Stimulated activated CD8-positive, alpha-beta memory T cell treated with anti-CD3 and anti-CD28 coated beads, Interleukin-2, amount 100 ng/mL, for 1 hour (primary cell): Measurements from ENCODE around the gene TMEM198.

ENCODE experiments used
- DNase-seq, 2 donors: peaks; one replicate each; pipeline ENCODE4 v3.0.0-alpha.2; 2020; ENCODE audit warnings: low read depth in 2 of 2

Gene TMEM198

GRCh38 chr2:219544567-219544966 lies 739 bp downstream of the TMEM198 start:
- DNase-seq: no peak

- DNase-seq: no peak
Measured at GRCh38 chr2:219545295-219545942, 1.6 kb downstream of the TMEM198 start.

- no peak for DNase-seq
Measured at GRCh38 chr2:219545943-219546352, 2.1 kb downstream of the TMEM198 start.

GRCh38 chr2:219547621-219548020 lies 3.8 kb downstream of the TMEM198 start:
- DNase-seq: no peak

GRCh38 chr2:219548990-219549389 lies 5.2 kb downstream of the TMEM198 start:
- DNase-seq: no peak

GRCh38 chr2:219549619-219550018 lies 5.8 kb downstream of the TMEM198 start:
- DNase-seq: no peak

GRCh38 chr2:219551441-219552381 lies 7.9 kb downstream of the TMEM198 start:
- DNase-seq: no peak

DNA sequence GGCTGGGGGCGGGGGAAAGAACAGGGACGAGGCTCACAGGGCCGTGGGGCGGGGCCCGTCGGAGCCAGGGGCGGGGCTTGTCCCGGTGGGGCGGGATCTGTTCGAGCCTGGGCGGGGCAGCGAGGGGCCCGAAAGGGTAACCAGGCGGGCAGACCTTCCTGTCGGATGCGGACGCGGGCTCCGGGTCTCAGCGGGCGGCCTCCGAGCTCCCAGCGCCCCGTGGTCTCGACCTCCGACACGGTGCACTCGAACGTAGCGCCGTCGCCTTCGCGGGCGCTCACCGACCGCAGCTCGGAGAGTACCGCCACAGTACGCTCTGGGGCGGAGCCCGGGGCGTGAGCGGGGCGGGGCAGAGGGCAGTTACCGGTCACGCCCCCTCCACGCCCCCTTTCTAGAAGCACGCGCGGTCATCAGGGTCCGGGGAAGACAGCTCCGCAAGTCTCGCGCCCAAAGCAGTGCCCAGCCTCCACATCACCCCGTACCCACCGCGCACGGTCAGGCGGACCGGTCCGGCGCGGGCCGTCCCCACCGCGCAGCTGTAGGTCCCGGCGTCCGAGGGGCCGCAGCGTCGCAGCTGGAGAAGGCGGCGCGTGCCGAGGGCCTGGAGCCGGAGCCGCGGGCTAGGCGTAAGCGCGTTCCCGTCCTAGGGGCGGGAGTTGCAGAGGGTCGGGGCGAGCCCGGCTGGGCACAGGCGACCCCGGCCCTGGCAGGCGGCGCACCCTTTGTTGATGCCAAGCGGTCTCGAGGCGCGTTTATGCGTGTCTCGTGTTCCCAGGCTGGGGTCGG lies 8.7 kb downstream of the TMEM198 start:
- peak; percentile 51 to 67 for DNase-seq

DNA sequence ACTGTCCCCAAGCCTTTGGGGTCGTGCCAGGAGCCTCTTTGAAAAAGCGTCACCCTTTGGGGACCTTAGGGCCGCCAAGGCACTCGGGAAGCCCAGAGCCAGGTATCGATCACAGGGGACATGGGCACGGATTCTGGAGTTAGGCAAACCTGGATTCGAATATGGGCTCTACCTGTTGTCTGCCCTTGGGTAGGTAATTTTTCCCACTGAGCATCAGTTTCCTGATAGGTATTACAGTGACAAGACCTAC lies 9.3 kb downstream of the TMEM198 start:
- DNase-seq: no peak

GRCh38 chr2:219553463-219553963 lies 9.7 kb downstream of the TMEM198 start:
- DNase-seq: no peak

- no peak for DNase-seq
Measured at GRCh38 chr2:219554350-219554749, 10.5 kb downstream of the TMEM198 start.

- no peak for DNase-seq
Measured at GRCh38 chr2:219555956-219556355, 12.1 kb downstream of the TMEM198 start.

GRCh38 chr2:219556413-219556812 lies 12.6 kb downstream of the TMEM198 start:
- no peak for DNase-seq

- no peak for DNase-seq
Measured at GRCh38 chr2:219557320-219557719, 13.5 kb downstream of the TMEM198 start.

DNA sequence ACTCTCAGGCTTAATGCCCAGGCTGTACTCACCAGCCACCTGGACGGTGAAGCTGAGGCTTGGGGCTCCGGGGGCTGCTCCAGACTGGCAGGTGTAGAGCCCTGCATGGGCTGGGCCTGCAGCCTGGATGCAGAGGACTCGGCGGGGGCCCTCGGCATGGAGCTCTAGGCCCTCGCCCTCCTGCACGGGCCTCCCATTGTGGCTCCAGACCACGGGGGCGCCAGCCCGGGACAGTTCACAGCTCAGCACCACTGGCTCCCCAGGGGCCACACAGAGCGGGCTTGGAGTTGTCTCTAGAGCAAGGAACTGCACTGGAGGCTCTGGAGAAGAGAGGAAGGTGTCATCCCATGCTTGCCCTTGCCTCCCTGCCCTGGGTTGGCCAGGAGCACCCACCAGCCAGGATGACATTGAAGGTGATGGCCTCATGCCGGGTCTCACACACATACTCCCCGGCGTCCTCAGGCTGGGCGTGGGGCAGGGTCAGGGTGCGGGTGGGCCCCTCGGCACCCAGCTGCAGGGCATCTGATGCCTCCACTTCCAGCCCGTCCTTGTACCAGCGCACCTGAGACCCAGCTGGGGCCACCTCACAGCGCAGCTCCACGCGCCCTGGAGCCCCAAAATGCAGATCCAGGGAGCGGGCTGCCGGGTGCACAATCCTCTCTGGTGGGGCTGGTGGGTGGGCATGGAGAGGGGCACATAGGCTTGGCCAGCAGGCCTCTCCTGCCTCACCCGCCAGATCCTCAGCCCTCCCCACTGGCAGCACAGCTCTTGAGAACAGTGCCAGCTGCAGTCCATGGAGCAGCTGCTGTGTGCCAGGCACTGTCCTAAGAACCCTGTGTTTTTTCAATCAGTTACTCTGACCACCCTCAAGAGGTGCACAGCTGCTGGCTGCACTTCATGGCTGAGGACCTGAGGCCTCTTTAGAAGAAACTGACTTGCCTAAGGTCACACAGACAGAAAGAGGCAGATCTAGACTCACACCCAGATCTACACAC lies 14.3 kb downstream of the TMEM198 start:
- no peak for DNase-seq

GRCh38 chr2:219559156-219559915 lies 15.5 kb downstream of the TMEM198 start:
- DNase-seq: no peak

DNA sequence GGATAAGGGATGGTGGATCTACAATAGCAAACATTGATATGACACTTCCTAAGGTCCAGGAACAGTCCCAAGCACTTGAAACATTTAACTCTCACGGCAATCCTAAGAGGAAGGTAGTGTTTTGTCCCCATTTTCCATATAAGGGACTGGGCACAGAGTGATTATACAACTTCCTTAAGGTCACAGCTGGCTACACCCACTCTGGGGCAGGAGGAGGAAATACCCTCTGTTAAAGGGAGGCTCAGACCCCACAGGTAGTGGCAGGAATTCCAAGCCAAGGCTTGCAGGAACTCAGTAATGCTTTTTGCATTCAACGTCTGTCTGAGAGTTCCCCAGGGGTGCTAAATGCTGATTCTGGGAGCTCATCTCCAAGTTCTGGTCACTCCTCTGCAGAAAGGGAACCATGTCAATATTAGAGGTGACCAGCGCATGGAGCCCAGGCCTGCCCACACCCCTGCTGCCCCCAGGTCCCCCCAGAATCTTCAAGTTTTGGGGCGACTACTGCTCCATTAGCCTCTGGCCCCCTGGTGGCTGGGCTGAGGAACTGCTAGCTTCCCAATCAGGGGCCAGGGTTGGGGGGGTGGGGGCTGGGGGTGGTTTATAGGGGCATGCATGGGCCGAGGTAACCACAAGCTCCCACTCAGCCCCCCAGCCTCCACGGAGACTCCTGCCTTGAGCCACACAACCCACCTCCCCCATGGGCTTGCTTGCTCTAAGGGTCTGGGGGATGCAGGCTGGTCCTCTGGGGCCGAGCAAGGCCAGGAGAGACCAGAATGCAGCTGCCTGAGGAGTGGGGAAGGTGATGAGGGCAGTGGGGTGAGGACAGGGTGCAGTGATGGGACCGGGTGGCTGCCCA lies 16.4 kb downstream of the TMEM198 start:
- DNase-seq: no peak

GRCh38 chr2:219560893-219561178 lies 17.0 kb downstream of the TMEM198 start:
- no peak for DNase-seq

GRCh38 chr2:219561179-219562048 lies 17.6 kb downstream of the TMEM198 start:
- DNase-seq: no peak
